HG03469 (cell line): ENCODE results near the gene SLFNL1.

Source experiments
- ATAC-seq: cut with Tn5 transposase; IDR thresholded peaks from one replicate; pipeline ENCODE4 v1.9.1; 2021; ENCODE audit warnings: mild to moderate bottlenecking, moderate library complexity, moderate number of reproducible peaks; ENCODE audit not compliant: unreplicated experiment

Gene SLFNL1

DNA sequence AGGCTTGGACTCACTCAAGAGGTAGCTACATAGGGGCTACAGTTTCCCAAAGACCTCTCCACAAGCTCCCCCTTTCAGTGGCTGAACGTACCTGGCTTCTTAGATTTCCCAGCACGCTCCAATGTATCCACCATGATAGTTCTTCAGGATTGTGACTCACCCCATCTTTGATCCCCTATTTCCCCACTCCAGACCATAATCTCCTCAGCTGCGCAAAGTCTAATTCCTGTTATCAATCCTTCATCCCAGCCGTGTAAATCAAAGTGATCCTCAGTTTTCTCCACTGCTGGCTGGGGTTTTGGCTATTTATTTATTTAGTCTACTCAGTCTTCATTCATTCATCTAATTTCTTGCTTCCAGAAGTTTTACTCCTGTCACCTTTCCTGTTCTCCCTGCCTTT is 55.1 kb downstream of the SLFNL1 start:
- ATAC-seq: no peak
